Measurements from ENCODE around the gene IL17RC. TPM values are rescaled to one million over a fixed set of nuclear protein-coding genes. Genes with fewer than 3 reads are reported as not detected.
A peak's percentile ranks its signal among the peaks of the same experiment; 100 is the strongest.

IL17RC gene
- total RNA-seq, 4 donors from 2014 or later: 22.3 to 125 (median 123) TPM

DNA sequence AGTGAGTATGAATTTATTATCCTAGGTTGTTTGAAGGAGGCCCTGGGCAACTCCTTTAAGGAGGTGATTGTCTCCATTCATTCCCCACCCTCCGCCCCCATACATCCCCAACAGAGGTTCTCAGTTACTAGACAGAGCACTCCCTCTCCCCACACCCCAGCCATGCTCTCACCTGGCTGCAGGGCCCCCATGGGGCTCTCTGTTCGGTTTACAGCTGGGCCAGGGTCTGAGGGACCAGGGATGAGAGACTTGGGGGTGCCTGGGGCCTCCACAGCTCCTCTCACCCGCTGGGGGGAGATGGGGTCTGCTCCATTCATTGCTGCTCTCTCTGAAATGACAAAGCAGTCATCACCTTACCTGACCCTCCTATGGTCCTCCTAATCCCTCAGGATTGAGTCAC, 31.7 kb downstream of the IL17RC start:
- Histone ChIP-seq H3K9me3 (no peaks in the 10 kb centered on the region), H3K27me3 (no peaks in the 10 kb centered on the region), H3K36me3 (no peaks in the 10 kb centered on the region), H3K4me3 (no peak overlapping the region), H3K27ac (no peak overlapping the region), H3K4me1 (peaks cover 0 to 20% (median 5%) of the 10 kb centered on the region in 4 donors)
- TF ChIP-seq POLR2A (IDR thresholded peaks at IDR 0.05): no peak
- no peak for TF ChIP-seq CTCF (IDR thresholded peaks at IDR 0.05)
- peak in 1 of 3 donors; percentile 19 for DNase-seq

DNA sequence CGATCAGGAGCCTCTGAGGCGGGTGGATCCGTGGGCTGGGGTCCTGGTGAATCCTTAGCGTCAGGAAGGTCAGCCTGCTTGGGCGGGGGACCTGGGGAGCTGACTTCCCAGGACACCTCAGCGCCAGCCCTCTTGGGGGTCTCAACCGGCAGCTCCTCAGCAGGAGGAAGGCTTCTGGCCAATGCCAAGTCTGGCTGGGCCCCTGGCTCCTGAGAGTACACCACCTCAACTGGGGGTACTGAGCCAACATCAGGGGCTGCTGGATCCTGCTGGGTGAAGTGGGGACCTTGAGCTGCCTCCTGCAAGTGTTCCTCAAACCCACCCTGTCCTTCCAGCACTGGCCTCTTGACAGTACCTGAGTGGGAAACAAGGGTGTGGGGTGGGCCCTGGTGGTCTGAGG, 32.2 kb downstream of the IL17RC start:
- Histone ChIP-seq H3K27ac (no peak overlapping the region), H3K9me3 (no peaks in the 10 kb centered on the region), H3K27me3 (no peaks in the 10 kb centered on the region), H3K4me3 (no peak overlapping the region), H3K36me3 (no peaks in the 10 kb centered on the region), H3K4me1 (peaks cover 0 to 20% (median 5%) of the 10 kb centered on the region in 4 donors)
- TF ChIP-seq POLR2A (IDR thresholded peaks at IDR 0.05) (no peak), CTCF (IDR thresholded peaks at IDR 0.05) (no peak)
- peak in 1 of 3 donors; percentile 42 for DNase-seq

GRCh38 chr3:9949626-9950025, 32.7 kb downstream of the IL17RC start:
- Histone ChIP-seq H3K27me3 (no peaks in the 10 kb centered on the region), H3K36me3 (no peaks in the 10 kb centered on the region), H3K4me1 (peaks cover 0 to 20% (median 5%) of the 10 kb centered on the region in 4 donors), H3K27ac (no peak overlapping the region), H3K9me3 (no peaks in the 10 kb centered on the region), H3K4me3 (no peak overlapping the region)
- DNase-seq: peak in 1 of 3 donors; percentile 41
- TF ChIP-seq POLR2A (IDR thresholded peaks at IDR 0.05): no peak
- TF ChIP-seq CTCF (IDR thresholded peaks at IDR 0.05): no peak

DNA sequence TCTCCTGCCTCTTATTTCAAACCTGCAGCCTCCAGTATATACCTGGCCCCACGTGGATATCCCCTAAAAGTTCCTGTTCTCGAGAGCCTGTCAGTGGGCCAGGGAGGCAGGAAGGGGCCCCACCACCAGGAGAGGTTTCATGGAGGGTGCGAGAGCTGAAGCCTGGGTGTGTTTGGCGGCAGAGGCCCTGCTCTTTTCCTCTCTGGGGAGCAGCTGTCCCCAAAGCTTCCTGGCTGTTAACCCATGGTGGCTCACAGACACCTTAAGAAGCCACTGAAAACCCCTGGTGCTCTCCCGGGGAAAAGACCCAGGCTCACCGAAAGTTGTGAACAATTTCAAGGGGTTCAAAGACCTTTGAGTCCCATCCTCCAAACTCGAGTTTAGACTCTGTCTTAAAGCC, 34.2 kb downstream of the IL17RC start:
- H3K27ac ChIP-seq: no peak overlapping the region
- DNase-seq: no peak
- H3K27me3 ChIP-seq: no peaks in the 10 kb centered on the region
- no peaks in the 10 kb centered on the region for H3K36me3 ChIP-seq
- H3K4me1 ChIP-seq: peaks cover 0 to 20% (median 5%) of the 10 kb centered on the region in 4 donors
- peak overlapping the region in 1 of 4 donors; percentile 55 for H3K4me3 ChIP-seq
- no peaks in the 10 kb centered on the region for H3K9me3 ChIP-seq
- no peak for TF ChIP-seq CTCF (IDR thresholded peaks at IDR 0.05)
- no peak for TF ChIP-seq POLR2A (IDR thresholded peaks at IDR 0.05)

DNA sequence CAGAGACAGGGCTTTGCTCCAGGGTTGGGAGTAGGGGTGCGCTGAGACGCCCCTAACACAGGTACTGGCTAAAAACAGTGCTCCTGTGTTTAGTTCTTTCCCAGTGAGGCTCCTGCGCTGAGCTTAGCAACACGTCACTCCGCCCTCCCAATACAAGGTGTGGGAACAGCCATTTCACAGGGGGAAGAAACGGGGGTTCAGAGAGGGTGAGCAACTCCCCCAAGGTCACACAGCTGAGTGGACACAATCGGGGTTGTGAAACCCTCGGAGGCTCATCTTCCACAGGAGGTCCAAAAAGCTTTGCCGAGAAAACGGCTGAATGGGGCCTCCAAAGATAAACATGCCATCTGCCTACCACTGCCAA, 34.7 kb downstream of the IL17RC start:
- peaks cover 0 to 20% (median 5%) of the 10 kb centered on the region in 4 donors for H3K4me1 ChIP-seq
- TF ChIP-seq POLR2A (IDR thresholded peaks at IDR 0.05) (no peak), CTCF (IDR thresholded peaks at IDR 0.05) (no peak)
- no peaks in the 10 kb centered on the region for H3K27me3 ChIP-seq
- no peaks in the 10 kb centered on the region for H3K36me3 ChIP-seq
- H3K9me3 ChIP-seq: no peaks in the 10 kb centered on the region
- DNase-seq: no peak
- H3K4me3 ChIP-seq: peak overlapping the region; percentile 47 to 63 (median 52)
- H3K27ac ChIP-seq: no peak overlapping the region

All from Peyer's patch (tissue), 4 donors.